Astrocyte of the hippocampus (primary cell): ENCODE measurements around the gene THEM4.

Source experiments
- DNase-seq: peaks from one replicate; pipeline ENCODE4 v3.0.0; 2011; ENCODE audit warnings: low read depth, low spot score

The THEM4 gene

DNA sequence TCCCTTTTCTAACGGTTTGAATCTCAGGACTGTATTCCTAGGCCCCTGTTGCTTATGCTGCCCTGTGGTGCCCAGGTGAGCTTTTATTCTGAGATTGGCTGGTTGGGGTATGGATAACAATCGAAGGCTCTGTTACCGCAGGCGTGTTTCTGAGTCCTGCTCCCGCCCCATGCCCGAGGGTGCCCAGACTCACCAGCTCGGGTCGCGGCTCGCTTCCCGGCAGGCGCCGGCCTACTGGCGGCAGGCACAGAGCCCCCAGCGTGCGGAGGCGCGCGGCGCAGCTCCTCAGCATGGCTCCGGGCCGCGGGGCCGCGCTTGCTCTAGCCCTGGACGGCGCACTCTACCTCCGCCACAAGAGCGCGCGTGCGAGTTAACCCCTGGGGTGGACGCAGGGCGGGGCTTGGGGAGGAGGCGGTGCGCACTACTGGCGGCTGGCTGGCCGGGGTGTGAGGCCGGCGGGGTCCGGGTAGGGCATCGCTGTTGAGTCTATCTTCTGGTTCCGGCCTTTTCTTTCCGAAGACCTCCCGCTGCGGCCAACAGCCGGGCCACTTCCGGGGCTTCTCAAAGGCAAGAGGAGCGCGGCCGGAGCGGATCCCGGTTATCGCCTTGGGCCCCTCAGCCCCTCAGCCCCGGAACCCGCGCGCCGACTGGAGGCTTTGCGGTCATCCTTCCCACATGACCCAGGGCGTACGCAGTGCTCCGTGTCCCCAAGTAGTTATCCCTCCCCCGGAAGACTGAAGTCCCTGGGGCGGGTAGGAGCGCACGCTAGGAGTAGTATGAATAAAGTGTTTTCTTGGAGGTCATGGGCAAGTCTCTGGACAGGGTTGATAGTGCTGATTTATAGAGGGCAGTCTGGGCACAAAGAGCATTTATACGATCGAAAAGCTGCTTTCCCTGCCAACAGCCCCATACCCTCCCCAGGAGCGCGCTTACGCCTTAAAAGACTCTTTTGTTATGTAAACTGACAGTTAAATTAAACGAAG is at the start of gene THEM4:
THEM4 (minus strand) TSS at position 345 of the 983 bp plus-strand sequence; CDS start at position 292, 53 bp downstream.
- peak; percentile 99 for DNase-seq

DNA sequence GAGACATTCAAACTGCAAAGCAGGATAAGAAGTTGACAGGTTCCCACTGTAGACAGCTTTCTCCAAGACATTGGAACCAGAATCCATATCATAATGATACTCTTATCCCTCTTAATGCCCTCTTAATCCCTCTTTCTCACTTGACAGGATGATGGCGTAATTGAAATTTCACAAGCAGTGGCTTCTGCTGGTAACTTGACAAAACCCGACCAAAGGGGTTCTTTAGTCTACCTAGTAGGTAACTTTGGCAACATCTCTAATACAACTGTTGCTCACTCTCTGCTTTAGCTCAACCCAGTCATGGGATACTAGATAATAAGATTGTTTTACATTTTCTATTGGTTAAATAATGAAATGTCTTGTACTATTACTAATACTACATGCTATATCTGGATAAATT is 49.6 kb upstream of the THEM4 start:
- DNase-seq = no peak

DNA sequence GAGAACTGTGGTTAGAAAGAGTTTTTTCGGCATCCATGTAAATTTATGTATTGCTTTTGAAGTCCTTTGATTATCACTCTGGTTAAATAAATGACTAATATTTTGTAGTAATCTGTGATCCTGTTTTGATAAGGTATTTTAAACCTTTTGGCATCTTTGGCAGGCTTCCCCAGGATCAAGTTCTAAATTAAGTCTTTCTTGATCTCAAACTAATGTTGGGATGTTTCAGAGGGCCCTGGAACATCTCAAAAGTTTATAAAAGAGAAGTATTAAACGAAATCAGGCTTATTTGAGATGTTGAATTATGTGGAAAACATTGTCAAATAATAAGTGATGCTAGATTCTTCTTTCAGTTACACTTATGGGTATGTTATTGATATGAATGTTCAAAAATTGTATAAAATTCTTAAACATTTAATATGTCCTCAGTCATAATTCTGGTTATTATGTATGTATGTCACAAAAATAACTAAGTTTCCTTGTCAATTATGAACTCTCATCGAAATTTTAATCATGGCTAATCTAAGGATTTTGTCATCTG is 47.7 kb upstream of the THEM4 start:
- DNase-seq = no peak

DNA sequence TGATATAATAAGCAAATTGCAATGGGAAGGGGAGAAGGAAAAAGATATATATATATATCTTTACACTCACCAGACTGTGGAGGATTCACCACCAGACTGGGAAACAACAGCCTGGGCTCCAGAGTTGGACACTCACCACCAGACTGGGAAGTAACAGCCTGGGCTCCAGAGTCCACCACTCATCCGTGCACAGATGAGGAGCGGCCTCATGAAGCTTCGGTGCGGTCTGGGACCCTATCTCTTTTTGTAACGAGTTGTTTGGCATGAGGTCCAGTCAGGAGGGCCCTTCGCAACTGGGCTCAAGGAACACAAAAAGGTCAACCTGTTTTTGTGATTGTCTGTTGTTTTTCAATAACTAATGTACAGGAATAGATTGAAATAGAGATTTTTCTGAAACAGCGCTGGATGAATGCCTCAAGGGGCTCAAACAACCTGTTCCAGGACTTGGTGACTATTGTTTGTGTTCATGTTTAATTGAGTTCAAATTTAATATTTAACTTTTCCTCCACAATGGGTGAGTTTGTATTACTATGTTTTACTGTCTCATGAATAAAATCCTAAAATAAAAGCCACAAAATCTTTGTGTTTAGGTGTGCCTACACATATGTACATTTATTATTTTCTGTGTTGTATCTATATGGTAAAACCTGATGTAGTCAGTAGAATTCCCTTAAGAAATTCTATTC is 44.2 kb upstream of the THEM4 start:
- no peak for DNase-seq

DNA sequence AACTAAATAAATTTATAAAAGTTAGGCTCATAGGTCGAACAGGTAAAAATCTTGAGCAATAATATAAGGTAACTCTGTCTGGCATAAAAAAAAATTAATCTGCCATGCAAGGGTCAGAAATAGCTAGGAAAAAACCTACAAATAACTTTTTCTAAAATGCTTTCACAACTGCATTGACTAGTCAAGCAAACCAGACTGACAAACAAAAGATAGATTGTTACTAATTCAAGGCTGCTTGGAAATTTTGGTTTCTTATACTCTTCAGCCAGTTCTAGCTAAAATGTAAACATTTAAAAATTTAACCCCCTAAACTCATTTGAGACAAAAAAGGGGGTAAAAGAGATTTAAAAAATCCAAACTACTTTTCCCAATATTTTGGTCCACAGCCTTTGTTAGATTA is 43.5 kb upstream of the THEM4 start:
- DNase-seq = no peak

DNA sequence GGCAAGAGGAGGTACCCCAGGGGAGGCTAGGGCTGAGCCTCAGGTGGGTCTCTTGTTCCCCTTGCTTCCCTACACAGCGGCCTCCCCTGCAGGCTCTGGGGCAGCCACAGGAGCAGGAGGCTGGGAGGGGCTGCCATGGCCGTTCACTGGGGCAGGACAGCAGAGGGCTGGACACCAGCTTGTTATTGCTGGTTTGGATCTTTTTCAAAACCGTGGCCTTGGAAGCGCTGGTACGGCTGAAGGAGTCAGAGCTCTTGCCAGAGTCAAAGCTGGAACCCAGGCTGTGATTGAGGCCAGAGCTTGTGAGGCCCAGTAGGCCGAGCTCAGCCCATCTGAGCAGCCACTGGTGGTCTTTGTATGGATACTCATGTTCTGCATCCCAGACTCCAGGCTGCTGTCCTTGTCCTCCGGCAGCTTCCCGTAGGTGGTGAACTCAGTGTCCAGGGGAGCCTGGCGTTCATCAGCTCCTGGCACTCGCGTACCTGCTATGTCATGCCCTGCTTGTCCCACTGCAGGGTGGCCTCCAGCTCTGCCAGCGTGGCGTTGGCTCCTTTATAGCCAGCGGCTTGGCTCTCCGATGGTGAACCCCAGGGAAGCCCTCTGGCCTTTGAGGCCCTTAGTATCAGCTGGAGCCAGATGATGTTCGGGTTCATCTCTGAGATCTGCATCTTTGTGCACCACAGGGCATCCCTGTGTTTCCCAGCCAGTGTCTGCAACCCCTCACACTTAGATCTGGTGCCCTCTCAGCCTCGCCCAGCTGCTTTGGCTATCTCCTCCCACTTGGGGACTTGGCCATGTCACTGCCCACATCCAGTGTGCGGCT is 40.3 kb upstream of the THEM4 start:
- peak; percentile 20 for DNase-seq

DNA sequence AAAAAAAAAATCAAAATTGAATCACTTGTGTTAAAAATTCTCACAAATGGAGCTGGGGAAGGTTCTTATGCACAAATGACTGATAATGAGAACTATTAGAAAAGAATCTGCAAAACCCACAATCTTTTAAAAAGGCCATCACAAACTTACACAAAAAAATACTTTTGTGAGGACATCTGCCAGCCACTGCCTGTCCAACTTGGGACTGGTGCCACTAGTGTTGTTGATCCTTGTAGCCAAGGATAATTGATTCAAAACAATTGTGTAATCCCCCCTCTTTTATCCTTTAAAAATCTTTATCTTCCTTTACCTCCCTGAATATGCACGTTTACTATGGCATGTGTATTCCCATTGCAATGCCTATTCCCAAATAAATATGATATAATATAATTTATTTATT is 39.2 kb upstream of the THEM4 start:
- DNase-seq = no peak

DNA sequence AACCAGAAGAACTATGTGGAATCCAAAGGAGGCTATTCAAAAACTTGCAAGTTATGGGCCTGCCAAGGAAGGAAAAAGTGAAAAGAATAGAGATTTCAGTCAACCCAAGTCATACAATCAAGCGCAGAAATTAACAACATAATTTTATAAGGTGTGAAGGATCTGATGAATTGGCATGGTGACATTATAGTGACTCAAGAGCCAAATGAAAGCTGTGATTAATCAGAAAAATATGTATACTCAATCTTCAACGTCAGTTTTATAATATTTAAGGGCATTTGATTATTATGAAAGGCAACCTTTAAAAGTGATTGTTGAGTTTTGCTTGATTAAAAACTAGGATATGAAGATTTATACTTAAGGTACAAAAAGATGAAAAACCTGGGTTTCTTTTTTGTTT is 37.8 kb upstream of the THEM4 start:
- no peak for DNase-seq

DNA sequence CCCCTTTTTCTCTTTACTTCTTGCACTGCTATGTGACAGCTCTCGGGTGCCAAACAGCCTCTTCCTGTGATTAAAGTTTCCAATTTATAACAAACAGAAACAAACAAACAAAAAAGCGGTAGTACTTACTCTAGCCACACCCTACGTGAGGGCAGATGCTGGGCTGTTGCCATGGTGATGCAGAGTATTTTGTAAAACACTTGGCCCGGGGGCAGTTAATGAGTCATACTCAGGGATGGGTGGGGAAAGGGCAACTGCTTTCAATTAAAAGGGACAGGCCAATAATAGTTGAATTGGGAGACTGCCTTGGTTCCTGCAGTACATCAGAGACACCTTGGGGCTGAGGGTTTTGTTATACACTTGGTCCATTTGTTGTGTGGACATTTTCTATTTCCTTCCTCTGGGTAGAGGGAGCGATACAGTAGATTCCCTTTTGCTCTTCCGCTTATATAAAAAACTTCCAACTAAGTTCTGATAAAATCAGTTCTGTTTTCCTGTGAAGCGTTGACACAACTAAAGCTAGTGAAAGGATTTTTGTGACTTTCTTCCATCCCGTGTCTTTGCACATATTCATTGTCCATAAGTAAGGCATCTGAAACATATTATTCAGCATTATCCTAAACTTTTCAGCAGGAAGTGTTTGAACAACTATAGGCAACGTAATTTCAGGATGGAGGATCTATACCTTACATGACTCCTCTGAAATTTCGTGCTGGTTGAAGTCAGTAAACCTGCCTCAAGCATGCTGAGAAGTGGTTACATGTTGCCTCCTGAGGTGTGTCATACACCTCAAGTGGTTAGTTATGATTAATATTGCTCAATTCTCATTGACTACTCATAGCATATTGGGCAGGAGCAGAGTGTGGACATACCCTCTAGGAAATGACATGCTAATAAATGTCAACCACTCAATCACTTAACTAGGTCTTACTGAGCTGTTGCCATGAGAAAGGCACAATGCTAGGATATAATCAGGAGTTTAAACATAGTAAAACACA is 36.7 kb upstream of the THEM4 start:
- DNase-seq = peak; percentile 95

DNA sequence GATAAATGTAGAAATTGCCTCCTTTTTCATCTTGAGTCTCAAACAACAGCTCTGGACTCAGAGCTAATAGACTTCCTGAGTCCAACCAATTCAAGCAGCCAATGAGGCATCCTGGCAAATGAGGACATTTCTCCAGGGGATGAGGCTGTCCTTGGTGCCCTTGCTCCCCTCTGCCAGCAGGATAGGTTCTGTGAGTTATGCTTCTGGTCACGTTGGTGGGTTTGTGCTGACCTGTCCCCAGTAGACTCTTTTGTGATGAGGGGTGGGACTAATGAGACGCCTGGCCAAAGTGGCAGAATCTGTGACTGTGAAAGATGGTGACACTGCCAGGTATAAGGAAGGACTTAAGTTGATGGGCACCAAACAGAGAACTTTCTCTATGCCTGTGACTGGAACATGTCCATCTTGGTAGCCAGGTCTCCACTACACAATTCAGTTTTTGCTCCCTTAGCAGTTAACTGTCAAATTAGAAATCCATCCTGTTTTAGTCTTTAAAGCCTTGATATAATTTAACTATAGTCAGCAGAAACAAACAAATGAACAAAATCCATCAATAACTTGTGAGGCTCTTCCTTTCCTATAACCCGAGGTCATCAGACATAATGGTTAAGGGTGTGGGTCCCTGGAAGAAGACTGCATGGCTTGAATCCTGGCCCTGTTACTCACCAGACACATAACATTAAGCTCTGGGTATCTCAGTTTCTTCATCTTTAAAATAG is 35.7 kb upstream of the THEM4 start:
- DNase-seq = peak; percentile 10

DNA sequence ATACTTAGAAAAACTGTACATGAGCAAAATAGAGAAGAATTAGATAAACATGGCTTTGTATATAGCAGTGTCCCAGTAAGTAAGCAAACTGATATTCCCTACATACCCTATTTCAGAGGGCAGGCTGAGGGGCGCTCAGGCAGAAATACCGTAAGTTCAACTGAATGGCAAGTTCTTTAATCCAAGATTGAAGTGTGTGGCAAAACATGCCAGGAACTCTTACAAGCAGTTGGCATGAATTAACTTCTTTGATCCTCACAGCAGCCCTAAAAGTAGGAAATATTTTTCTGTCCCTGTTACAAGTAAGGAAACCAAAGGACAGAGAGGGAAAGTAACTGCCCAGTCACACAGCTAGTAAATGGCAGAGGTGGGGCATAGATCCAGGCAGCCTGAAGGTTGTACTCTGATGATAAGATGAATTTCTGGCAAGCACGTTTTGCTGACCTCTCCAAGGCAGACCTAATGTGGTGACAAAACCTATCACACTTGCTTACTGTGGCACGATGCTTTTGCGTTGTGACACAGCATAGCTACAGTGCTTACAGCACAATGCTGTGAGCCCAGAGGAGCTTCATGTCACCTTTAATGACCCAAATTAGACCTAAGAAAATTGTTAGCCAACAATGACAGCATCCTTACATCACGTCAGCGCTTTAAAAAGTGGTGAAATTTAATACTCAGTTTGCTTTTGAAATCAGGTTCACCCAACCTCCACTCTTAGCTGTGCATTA is 35.0 kb upstream of the THEM4 start:
- peak; percentile 39 for DNase-seq

DNA sequence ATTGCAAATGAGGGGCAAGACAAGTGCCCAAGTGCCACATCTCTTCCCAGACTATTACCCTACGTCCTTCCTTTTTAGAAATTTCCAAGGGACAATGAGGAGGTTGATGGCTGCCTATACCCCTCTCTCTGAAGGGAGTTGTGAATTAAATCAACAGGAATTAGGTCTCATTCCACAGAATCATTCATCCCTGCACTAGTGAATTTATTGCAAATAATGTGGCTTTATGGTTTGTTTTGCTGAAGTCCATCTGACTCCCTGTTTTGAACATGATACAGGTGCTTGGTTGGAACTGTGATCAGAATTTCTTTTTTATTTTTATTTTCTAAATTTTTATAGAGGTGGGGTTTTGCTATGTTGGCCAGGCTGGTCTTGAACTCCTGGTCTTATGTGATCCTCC is 34.3 kb upstream of the THEM4 start:
- DNase-seq = no peak

DNA sequence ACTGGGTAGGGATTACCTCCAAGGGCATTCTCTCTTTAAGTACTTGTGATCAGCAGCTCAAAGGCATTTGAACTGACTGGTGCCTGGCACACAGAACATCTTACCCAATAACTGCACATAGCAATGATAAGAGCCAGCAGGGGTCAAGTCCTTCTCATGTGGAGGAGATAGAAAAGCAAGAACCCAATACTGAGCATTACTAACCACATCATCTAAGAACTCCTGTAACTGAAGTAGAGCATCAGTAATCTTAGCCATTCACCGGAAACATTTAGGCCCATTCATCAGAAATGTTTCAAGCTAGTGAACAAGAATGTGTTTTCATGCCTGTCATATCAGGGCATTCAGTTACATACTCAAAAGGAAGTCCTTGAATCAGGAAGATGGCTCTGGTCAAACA is 33.6 kb upstream of the THEM4 start:
- peak; percentile 19 for DNase-seq

DNA sequence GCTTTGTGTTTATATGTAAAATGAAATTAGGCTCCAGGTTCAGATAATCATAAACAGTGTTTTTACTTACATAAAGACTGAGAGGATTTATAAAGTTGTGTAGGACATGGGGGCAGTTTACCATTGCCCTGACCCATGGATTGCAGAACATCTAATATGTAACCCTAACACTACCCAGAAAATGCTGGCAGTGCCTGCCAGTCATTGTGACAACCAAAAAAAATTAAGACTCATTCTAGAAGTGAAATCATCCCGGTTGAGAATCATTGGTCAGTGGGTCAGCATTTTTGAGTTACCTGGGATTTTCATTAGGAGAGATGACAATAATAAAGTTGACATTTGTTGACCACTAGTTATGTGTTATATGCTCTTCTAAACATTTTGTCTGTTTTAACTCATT is 31.2 kb upstream of the THEM4 start:
- DNase-seq = no peak

DNA sequence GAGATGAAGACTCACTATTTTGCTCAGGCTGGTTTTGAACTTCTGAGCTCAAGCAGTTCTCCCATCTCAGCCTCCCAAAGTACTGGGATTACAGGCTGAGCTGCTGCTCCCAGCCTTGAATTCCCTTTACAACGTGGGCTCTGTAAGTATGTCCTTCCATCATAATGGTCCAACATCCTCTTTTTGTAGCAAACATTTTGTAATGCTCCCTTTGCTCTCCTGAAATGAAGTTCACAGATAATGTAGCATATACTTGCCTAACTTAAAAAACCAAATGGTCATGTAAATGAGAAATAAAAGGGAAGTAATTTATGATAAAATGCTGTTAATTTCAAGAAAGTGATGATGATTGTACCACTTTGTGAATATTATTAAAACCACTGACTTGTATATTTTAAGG is 30.5 kb upstream of the THEM4 start:
- no peak for DNase-seq

DNA sequence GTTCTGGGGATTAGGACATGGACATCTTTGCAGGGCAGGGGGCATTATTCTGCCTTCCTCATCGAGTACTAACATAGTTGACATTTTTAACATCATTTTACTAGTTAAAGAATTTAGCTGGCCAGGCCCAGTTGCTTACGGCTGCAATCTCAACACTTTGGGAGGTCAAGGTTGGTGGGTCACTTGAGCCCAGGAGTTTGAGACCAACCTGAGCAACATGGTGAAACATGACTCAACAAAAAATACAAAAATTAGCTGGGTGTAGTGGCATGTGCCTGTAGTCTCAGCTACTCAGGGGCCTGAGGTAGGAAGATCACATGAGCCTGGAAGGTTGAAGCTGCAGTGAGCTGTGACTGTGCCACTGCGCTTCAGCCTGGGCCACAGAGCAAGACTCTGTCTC is 29.8 kb upstream of the THEM4 start:
- no peak for DNase-seq

DNA sequence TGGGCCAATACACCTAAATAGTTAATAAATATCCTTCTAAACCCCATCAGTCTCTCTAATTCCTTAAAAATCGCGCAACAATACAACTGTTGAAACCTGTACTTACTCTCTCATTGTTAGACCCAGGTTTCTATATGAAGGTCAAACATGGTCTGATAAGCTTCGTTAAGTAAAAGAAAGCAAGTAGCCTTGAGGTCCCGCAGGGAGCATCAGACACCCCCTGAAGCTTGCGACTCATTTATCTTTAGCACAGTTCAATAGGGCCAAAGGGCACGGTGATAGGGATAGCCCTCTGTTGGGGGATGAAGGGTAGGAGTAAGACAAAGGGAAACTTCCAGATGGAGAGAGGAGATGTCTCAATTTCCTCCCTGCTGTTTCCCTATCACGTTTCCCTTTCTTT is 27.3 kb upstream of the THEM4 start:
- DNase-seq = no peak

DNA sequence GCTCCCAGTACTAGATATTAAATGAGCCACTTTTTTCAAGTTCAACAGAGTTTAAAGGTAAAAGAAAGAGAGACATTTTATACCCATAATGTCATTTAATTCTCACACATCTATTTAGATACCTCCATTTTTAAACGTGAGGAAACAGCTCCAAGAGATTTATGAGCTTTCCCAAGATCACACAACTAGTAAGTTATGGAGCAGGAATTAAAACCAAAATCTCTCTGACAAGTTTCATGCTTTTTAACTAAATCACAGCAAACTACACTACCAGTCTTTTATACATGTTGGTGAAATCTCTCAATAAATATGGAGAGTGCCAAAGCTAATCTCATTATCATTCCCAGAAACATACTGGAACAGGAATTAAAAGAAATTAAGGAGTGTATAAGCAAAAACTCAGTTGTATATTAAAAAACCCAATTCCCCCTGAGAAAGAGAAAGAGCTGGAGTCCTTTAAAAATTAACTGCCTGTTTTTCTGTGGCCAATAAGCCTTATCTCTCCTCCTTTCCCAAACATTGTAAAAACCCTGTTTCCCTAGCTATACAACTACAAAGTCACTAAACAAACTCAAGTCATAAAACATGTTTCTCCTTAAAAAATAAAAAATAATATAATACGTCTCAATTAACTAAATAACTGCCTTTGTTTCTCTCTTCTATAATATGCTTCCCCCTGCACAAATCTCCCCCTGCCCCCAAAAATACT is 26.7 kb upstream of the THEM4 start:
- no peak for DNase-seq

DNA sequence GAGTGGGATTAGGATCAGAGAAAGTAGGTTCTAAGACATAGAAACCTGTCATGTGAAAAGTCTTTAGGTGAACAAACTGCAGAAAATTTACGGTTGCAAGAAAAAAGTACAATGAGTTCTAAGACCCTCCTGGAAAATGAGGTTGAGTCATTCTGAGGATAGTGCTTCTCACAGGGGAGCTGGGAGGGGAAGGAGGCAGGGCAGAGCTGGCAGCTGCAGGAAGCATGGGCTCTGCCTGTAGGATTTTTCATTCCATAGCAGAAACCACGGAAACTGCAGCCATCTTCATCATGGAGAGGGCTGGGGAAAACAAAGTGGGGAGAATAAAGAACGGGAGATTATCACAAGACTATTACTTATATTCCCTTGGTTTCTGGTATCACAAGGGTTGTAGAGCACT is 25.8 kb upstream of the THEM4 start:
- peak; percentile 49 for DNase-seq
